Left lung (tissue), 10 donors: ENCODE data around the gene ARCN1. TPM values are rescaled to one million over a fixed set of nuclear protein-coding genes. Genes with fewer than 3 reads are reported as not detected.

Experiments used
- ATAC-seq: fragments of 200-7000 bp; cut with Tn5 transposase; one replicate; pipeline ENCODE4 v1.9.1; 2020; ENCODE audit warnings: moderate library complexity
- DNase-seq, 4 donors: peaks; one replicate each; pipeline ENCODE4 v3.0.0-alpha.2; 2013 to 2020
- H3K27ac ChIP-seq, 2 donors: fragments of 200-600 bp; sonication (generic) in 1 of 2; one replicate each; pipeline versions ENCODE4 v1.5.0 to v1.8.0; 2020 to 2021
- H3K27me3 ChIP-seq, 2 donors: fragments of 200-600 bp; sonication (generic) in 1 of 2; one replicate each; pipeline versions ENCODE4 v1.5.0 to v1.8.0; 2020 to 2021
- H3K36me3 ChIP-seq, 2 donors: fragments of 200-600 bp; sonication (generic) in 1 of 2; one replicate each; pipeline versions ENCODE4 v1.5.0 to v1.8.0; 2020 to 2021
- H3K4me1 ChIP-seq, 2 donors: fragments of 200-600 bp; one replicate each; pipeline ENCODE4 v1.8.0; 2021
- H3K4me3 ChIP-seq, 2 donors: fragments of 200-600 bp; sonication (generic) in 1 of 2; one replicate each; pipeline versions ENCODE4 v1.5.0 to v1.8.0; 2020 to 2021; ENCODE audit warnings: mild to moderate bottlenecking in 1 of 2
- H3K9me3 ChIP-seq, 2 donors: fragments of 200-600 bp; sonication (generic) in 1 of 2; one replicate each; pipeline versions ENCODE4 v1.5.0 to v1.8.0; 2020 to 2021
- CTCF ChIP-seq, 2 donors: fragments of 200-600 bp; sonication (generic) in 1 of 2; IDR thresholded peaks; one replicate each; pipeline versions ENCODE4 v1.5.0 to v1.8.0; 2021; ENCODE audit warnings: antibody characterized with exemption in 2 of 2
- intact Hi-C, 2 donors: fragments of 100-400 bp; cut with DNase I; formaldehyde crosslinking; loops; one replicate each; pipeline versions ENCODE4 v1.11.2 to v1.14.2; 2022
- polyA plus RNA-seq, 6 donors: library from polyadenylated mRNA; unstranded; fragments of 120-200 nt; gene quantifications; one replicate each; pipeline ENCODE4 v1.2.1, GENCODE V29; 2013; ENCODE audit not compliant: insufficient read length in 6 of 6
- total RNA-seq, 2 donors: library from RNA; stranded (reverse); fragmentation: NEBNext Ultra II Directional; extraction: Animal tissue kit (Norgen Biotek cat#: 25700); gene quantifications; one replicate each; pipeline ENCODE4 v1.2.1, GENCODE V29; 2021
- donor health status: DM: no; HTN: yes; CAD: no.
- donor health status: DM: no; HTN: no; CAD: no.

The ARCN1 gene
- total and polyA plus RNA-seq, 8 donors: 141 to 171 (median 166) TPM

- DNase-seq (peak in 2 of 4 donors; percentile 72 to 86), ATAC-seq (peak; percentile 55)
- peak overlapping the region; percentile 62 to 81 for H3K27ac ChIP-seq
- TF ChIP-seq CTCF (IDR thresholded peaks at IDR 0.05): no peak
- H3K4me1 ChIP-seq: peaks cover 49 to 69% of the 10 kb centered on the region in 2 donors
- H3K27me3 ChIP-seq: peaks cover 0 to 11% of the 10 kb centered on the region in 2 donors
- no peaks in the 10 kb centered on the region for H3K9me3 ChIP-seq
- intact Hi-C loops: no loop called here
- H3K4me3 ChIP-seq: peak overlapping the region; percentile 51
- peaks cover 2 to 31% of the 10 kb centered on the region in 2 donors for H3K36me3 ChIP-seq
These were observed 50.4 kb downstream of the ARCN1 start for GRCh38 chr11:118622376-118623268.

- Histone ChIP-seq H3K36me3 (peaks cover 6 to 38% of the 10 kb centered on the region in 2 donors), H3K9me3 (no peaks in the 10 kb centered on the region), H3K4me1 (peaks cover 43 to 63% of the 10 kb centered on the region in 2 donors), H3K27me3 (peaks cover 0 to 11% of the 10 kb centered on the region in 2 donors), H3K27ac (peak overlapping the region; percentile 62 to 81), H3K4me3 (no peak overlapping the region)
- intact Hi-C loops: no loop called here
- ATAC-seq (peak; percentile 6), DNase-seq (no peak)
- no peak for TF ChIP-seq CTCF (IDR thresholded peaks at IDR 0.05)
These were observed 51.1 kb downstream of the ARCN1 start for GRCh38 chr11:118623269-118623655.

GRCh38 chr11:118625036-118625690 lies 53.0 kb downstream of the ARCN1 start:
- H3K9me3 ChIP-seq: no peaks in the 10 kb centered on the region
- TF ChIP-seq CTCF (IDR thresholded peaks at IDR 0.05): no peak
- peak; percentile 29 for ATAC-seq
- H3K27ac ChIP-seq: peak overlapping the region in 1 of 2 donors; percentile 13
- peaks cover 0 to 11% of the 10 kb centered on the region in 2 donors for H3K27me3 ChIP-seq
- DNase-seq: no peak
- no peak overlapping the region for H3K4me3 ChIP-seq
- peaks cover 29 to 54% of the 10 kb centered on the region in 2 donors for H3K4me1 ChIP-seq
- intact Hi-C loops: no loop called here
- H3K36me3 ChIP-seq: peaks cover 6 to 48% of the 10 kb centered on the region in 2 donors

GRCh38 chr11:118625976-118626375 lies 53.8 kb downstream of the ARCN1 start:
- H3K9me3 ChIP-seq: no peaks in the 10 kb centered on the region
- DNase-seq (no peak), ATAC-seq (no peak)
- H3K4me3 ChIP-seq: no peak overlapping the region
- peaks cover 6 to 50% of the 10 kb centered on the region in 2 donors for H3K36me3 ChIP-seq
- peaks cover 0 to 11% of the 10 kb centered on the region in 2 donors for H3K27me3 ChIP-seq
- no peak overlapping the region for H3K27ac ChIP-seq
- no peak for TF ChIP-seq CTCF (IDR thresholded peaks at IDR 0.05)
- intact Hi-C loops: no loop called here
- H3K4me1 ChIP-seq: peaks cover 25 to 51% of the 10 kb centered on the region in 2 donors

- peaks cover 24 to 37% of the 10 kb centered on the region in 2 donors for H3K4me1 ChIP-seq
- DNase-seq (peak in 1 of 4 donors; percentile 73), ATAC-seq (no peak)
- no peaks in the 10 kb centered on the region for H3K27me3 ChIP-seq
- no peak for TF ChIP-seq CTCF (IDR thresholded peaks at IDR 0.05)
- H3K27ac ChIP-seq: no peak overlapping the region
- intact Hi-C loops: no loop called here
- H3K4me3 ChIP-seq: no peak overlapping the region
- peaks cover 6 to 65% of the 10 kb centered on the region in 2 donors for H3K36me3 ChIP-seq
- H3K9me3 ChIP-seq: no peaks in the 10 kb centered on the region
These were observed 55.4 kb downstream of the ARCN1 start for GRCh38 chr11:118627566-118627965.
